Ishikawa (cell line): ENCODE measurements around the gene NAALADL1.

Experiments
- CEBPB ChIP-seq: IDR thresholded peaks from 2 replicates; pipeline ENCODE4 v1.6.1; 2012
- EP300 ChIP-seq: IDR thresholded peaks from 2 replicates; pipeline ENCODE4 v1.6.1; 2012; ENCODE audit warnings: borderline replicate concordance
- FOXM1 ChIP-seq: IDR thresholded peaks from 2 replicates; pipeline ENCODE4 v1.6.1; 2012; ENCODE audit warnings: low read depth, borderline replicate concordance
- NFIC ChIP-seq: IDR thresholded peaks from 2 replicates; pipeline ENCODE4 v1.6.1; 2012
- RAD21 ChIP-seq: IDR thresholded peaks from 2 replicates; pipeline ENCODE4 v1.6.1; 2012; ENCODE audit warnings: low read depth
- TCF12 ChIP-seq: IDR thresholded peaks from 2 replicates; pipeline ENCODE4 v1.6.1; 2012; ENCODE audit warnings: low read depth
- TEAD4 ChIP-seq: IDR thresholded peaks from 2 replicates; pipeline ENCODE4 v1.6.1; 2012
- YY1 ChIP-seq: IDR thresholded peaks from 2 replicates; pipeline ENCODE4 v1.6.1; 2012; ENCODE audit warnings: low read depth
- ZBTB7A ChIP-seq: IDR thresholded peaks from 2 replicates; pipeline ENCODE4 v1.6.1; 2012; ENCODE audit warnings: low read depth
- TF ChIP-seq, protein P1 (sequence below): IDR thresholded peaks from 2 replicates; pipeline ENCODE4 v1.6.1; 2012; ENCODE audit warnings: low read depth, mild to moderate bottlenecking

DNA sequence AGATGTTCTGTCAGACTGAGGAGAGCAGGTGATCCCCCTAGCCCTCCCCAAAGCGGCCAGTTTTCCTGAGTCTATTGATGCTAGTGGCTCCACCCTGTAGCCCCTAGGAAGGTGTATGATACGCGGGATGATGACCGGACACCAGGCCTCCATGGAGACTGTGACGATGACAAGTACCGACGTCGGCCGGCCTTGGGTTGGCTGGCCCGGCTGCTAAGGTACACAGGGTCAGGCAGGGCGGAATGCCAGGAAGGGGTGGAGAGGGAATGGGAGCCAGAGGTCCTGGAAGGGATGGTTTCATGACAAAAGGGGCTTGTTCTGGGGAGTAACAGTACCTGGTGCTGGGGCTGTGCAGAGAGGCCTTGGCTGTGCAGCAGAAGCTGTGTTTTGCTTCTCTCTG, 28.9 kb upstream of the NAALADL1 start:
- TF ChIP-seq TCF12: no peak
- TF ChIP-seq EP300: no peak
- TF ChIP-seq TEAD4: no peak
- TF ChIP-seq RAD21: no peak
- no peak for TF ChIP-seq FOXM1
- no peak for TF ChIP-seq YY1
- TF ChIP-seq, protein P1, sequence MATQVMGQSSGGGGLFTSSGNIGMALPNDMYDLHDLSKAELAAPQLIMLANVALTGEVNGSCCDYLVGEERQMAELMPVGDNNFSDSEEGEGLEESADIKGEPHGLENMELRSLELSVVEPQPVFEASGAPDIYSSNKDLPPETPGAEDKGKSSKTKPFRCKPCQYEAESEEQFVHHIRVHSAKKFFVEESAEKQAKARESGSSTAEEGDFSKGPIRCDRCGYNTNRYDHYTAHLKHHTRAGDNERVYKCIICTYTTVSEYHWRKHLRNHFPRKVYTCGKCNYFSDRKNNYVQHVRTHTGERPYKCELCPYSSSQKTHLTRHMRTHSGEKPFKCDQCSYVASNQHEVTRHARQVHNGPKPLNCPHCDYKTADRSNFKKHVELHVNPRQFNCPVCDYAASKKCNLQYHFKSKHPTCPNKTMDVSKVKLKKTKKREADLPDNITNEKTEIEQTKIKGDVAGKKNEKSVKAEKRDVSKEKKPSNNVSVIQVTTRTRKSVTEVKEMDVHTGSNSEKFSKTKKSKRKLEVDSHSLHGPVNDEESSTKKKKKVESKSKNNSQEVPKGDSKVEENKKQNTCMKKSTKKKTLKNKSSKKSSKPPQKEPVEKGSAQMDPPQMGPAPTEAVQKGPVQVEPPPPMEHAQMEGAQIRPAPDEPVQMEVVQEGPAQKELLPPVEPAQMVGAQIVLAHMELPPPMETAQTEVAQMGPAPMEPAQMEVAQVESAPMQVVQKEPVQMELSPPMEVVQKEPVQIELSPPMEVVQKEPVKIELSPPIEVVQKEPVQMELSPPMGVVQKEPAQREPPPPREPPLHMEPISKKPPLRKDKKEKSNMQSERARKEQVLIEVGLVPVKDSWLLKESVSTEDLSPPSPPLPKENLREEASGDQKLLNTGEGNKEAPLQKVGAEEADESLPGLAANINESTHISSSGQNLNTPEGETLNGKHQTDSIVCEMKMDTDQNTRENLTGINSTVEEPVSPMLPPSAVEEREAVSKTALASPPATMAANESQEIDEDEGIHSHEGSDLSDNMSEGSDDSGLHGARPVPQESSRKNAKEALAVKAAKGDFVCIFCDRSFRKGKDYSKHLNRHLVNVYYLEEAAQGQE: no peak
- no peak for TF ChIP-seq CEBPB
- no peak for TF ChIP-seq NFIC
- no peak for TF ChIP-seq ZBTB7A
